Right lobe of liver (tissue), 6 donors: ENCODE results near the gene FFAR3. TPM values are rescaled to one million over a fixed set of nuclear protein-coding genes. Genes with fewer than 3 reads are reported as not detected.

Experiments
- ATAC-seq, 4 donors: fragments of 200-7000 bp; cut with Tn5 transposase; one replicate each; pipeline ENCODE4 v1.9.1; 2020; ENCODE audit warnings: mild to moderate bottlenecking in 4 of 4, moderate library complexity in 4 of 4
- DNase-seq, 3 donors: peaks; one replicate each; pipeline ENCODE4 v3.0.0-alpha.2; 2020
- H3K27ac ChIP-seq, 3 donors: fragments of 200-600 bp; one replicate each; pipeline ENCODE4 v1.8.0; 2022
- H3K27me3 ChIP-seq, 2 donors: fragments of 200-600 bp; one replicate each; pipeline ENCODE4 v1.8.0; 2022
- H3K36me3 ChIP-seq, 4 donors: fragments of 200-600 bp; sonication (generic) in 1 of 4; one replicate each; pipeline versions ENCODE4 v1.5.1 to v1.8.0; 2017 to 2022; ENCODE audit warnings: control low read depth in 1 of 4
- H3K4me1 ChIP-seq, 4 donors: fragments of 200-600 bp; sonication (generic) in 1 of 4; one replicate each; pipeline versions ENCODE4 v1.5.1 to v1.8.0; 2017 to 2022; ENCODE audit warnings: control low read depth in 1 of 4
- H3K4me3 ChIP-seq, 3 donors: fragments of 200-600 bp; one replicate each; pipeline ENCODE4 v1.8.0; 2022
- H3K9me3 ChIP-seq, 4 donors: fragments of 200-600 bp; sonication (generic) in 1 of 4; one replicate each; pipeline versions ENCODE4 v1.5.1 to v1.8.0; 2017 to 2022; ENCODE audit warnings: control low read depth in 1 of 4
- CTCF ChIP-seq, 4 donors: fragments of 200-600 bp in 3 of 4; fragments of 450-650 bp in 1 of 4; IDR thresholded peaks; one replicate each; pipeline versions ENCODE4 v1.5.1 to v1.8.0; 2016 to 2022; ENCODE audit warnings: antibody characterized with exemption in 4 of 4, mild to moderate bottlenecking in 2 of 4
- POLR2A ChIP-seq: fragments of 450-650 bp; IDR thresholded peaks from one replicate; pipeline ENCODE4 v1.6.1; 2017; ENCODE audit warnings: antibody characterized with exemption, mild to moderate bottlenecking
- WGBS: methylation state at CpG from one replicate; pipeline ENCODE4 v1.1.6; 2018; ENCODE audit warnings: low coverage, low lambda C conversion rate; ENCODE audit not compliant: insufficient coverage; ENCODE audit errors: missing lambda C conversion rate; 5-methylcytosine and 5-hydroxymethylcytosine counted together
- intact Hi-C, 2 donors: fragments of 100-400 bp; cut with DNase I; formaldehyde crosslinking; loops; one replicate each; pipeline versions ENCODE4 v1.11.2 to v1.14.1; 2022
- total RNA-seq, 6 experiments: library from RNA; depleted of rRNA in 2 of 6; stranded (reverse); fragments of >200 nt in 2 of 6; fragmentation: NEBNext Ultra II Directional in 3 of 6; extraction: Animal tissue kit (Norgen Biotek cat#: 25700) in 3 of 6; gene quantifications; one replicate each; pipeline versions ENCODE4 v1.1.0 to v1.2.4, GENCODE V29; 2016 to 2023
- donor health status: DM: no; HTN: yes; CAD: no.
- donor health status: DM: no; HTN: no; CAD: no.
- donor health status: DM: no; HTN: no; CAD: no.
- donor health status: DM: no; HTN: yes; CAD: no.
- donor health status: DM: no; HTN: yes; CAD: no.

The FFAR3 gene
- total RNA-seq, 6 experiments from 2014 or later = 0.27 TPM; not detected in 5

GRCh38 chr19:35388277-35389054 lies 30.2 kb downstream of the FFAR3 start:
- H3K27me3 ChIP-seq = no peaks in the 10 kb centered on the region
- intact Hi-C loops = no loop called here
- DNase-seq = no peak
- H3K27ac ChIP-seq = no peak overlapping the region
- WGBS = 91% methylated on average over 6 of the region's 6 CpGs
- H3K9me3 ChIP-seq = no peaks in the 10 kb centered on the region
- no peak for TF ChIP-seq POLR2A
- no peak for TF ChIP-seq CTCF (IDR thresholded peaks at IDR 0.05)
- H3K36me3 ChIP-seq = no peaks in the 10 kb centered on the region
- ATAC-seq = no peak
- no peak overlapping the region for H3K4me3 ChIP-seq
- H3K4me1 ChIP-seq = no peaks in the 10 kb centered on the region

- TF ChIP-seq CTCF (IDR thresholded peaks at IDR 0.05) (no peak), POLR2A (no peak)
- intact Hi-C loops = no loop called here
- H3K27ac ChIP-seq = no peak overlapping the region
- no peak for ATAC-seq
- no peaks in the 10 kb centered on the region for H3K9me3 ChIP-seq
- H3K27me3 ChIP-seq = no peaks in the 10 kb centered on the region
- WGBS = 36% methylated on average over 4 of the region's 6 CpGs
- H3K4me1 ChIP-seq = no peaks in the 10 kb centered on the region
- no peak for DNase-seq
- H3K4me3 ChIP-seq = no peak overlapping the region
- H3K36me3 ChIP-seq = no peaks in the 10 kb centered on the region
Measured at GRCh38 chr19:35389192-35389861, 31.1 kb downstream of the FFAR3 start.

DNA sequence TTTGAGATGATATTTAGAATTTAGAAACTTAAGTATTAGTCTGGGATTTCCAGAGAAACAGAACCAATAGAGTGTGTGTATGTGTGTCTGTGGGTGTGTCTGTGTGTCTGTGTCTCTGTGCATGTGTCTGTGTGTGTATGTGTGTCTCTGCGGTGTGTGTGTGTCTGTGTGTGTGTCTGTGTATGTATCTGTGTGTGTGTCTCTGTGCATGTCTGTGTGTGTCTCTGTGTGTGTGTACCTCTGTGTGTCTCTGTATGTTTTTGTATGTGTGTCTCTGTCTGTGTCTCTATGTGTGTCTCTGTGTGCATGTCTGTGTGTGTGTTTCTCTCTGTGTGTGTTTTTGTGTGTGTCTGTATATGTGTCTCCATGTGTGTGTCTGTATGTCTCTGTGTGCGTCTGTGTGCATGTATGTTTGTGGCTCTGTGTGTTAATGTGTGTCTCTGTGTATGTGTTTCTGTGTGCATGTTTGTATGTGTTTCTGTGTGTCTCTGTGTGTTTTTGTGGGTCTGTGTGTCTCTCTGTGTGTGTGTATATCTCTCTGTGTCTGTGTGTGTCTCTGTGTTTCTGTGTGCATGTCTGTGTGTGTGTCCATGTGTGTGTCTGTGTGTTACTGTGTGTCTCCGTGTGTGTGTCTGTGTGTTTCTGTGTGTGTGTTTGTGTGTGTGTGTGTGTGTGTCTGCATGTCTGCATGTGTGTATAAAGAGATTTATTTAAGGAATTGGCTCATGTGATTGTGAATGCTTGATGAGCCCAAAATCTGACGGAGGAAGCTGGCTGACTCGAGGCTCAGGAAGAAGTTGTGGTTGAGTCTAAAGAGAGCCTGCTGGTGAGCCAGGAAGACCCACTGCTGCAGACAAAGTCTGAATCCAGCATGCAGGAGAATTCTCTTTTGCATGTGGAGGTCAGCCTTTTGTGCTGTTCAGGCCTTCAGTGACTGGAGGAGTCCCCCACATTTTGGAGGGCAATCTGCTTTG lies 34.8 kb downstream of the FFAR3 start:
- TF ChIP-seq POLR2A = no peak
- no peak for TF ChIP-seq CTCF (IDR thresholded peaks at IDR 0.05)
- H3K9me3 ChIP-seq = no peaks in the 10 kb centered on the region
- no peak overlapping the region for H3K27ac ChIP-seq
- ATAC-seq (no peak), DNase-seq (no peak)
- WGBS = 92% methylated on average over 2 of the region's 5 CpGs
- H3K4me1 ChIP-seq = no peaks in the 10 kb centered on the region
- no peaks in the 10 kb centered on the region for H3K27me3 ChIP-seq
- intact Hi-C loops = no loop called here
- no peak overlapping the region for H3K4me3 ChIP-seq
- H3K36me3 ChIP-seq = no peaks in the 10 kb centered on the region

GRCh38 chr19:35395382-35396199 lies 37.3 kb downstream of the FFAR3 start:
- intact Hi-C loops = no loop called here
- Histone ChIP-seq H3K36me3 (no peaks in the 10 kb centered on the region), H3K4me1 (no peaks in the 10 kb centered on the region), H3K27me3 (no peaks in the 10 kb centered on the region), H3K9me3 (no peaks in the 10 kb centered on the region), H3K27ac (no peak overlapping the region), H3K4me3 (no peak overlapping the region)
- TF ChIP-seq POLR2A (no peak), CTCF (IDR thresholded peaks at IDR 0.05) (no peak)
- DNase-seq (no peak), ATAC-seq (peak; percentile 29 to 47 (median 30))
- WGBS = 50% methylated on average over 5 of the region's 19 CpGs
